Body of pancreas (tissue), 4 donors: ENCODE data around the gene EMX1. TPM values are rescaled to one million over a fixed set of nuclear protein-coding genes. Genes with fewer than 3 reads are reported as not detected.

Source experiments
- ATAC-seq: fragments of 150-250 bp; one replicate; pipeline ENCODE4 v1.9.1; 2016
- DNase-seq, 4 donors: peaks; one replicate each; pipeline ENCODE4 v3.0.0-alpha.2; 2019
- H3K27ac ChIP-seq, 4 donors: fragments of 200-600 bp; sonication (generic); 1 replicate in 3 of 4; 2 replicates in 1 of 4; pipeline versions ENCODE4 v1.5.1 to v1.6.1; 2016 to 2019; ENCODE audit warnings: mild to moderate bottlenecking in 1 of 4, mixed read lengths in 1 of 4, moderate library complexity in 1 of 4
- H3K27me3 ChIP-seq, 2 donors: fragments of 200-600 bp; sonication (generic); one replicate each; pipeline ENCODE4 v1.6.0; 2016; ENCODE audit warnings: mild to moderate bottlenecking in 1 of 2
- H3K36me3 ChIP-seq, 2 donors: fragments of 200-600 bp; sonication (generic); replicated peaks in 1 of 2; 2 replicates each; pipeline ENCODE4 v1.5.1; 2016; ENCODE audit warnings: low read depth in 2 of 2; ENCODE audit not compliant: insufficient read depth in 1 of 2
- H3K4me1 ChIP-seq: fragments of 200-600 bp; sonication (generic); one replicate; pipeline ENCODE4 v1.6.0; 2016
- H3K4me3 ChIP-seq, 2 donors: fragments of 200-600 bp; sonication (generic); 1 replicate in 1 of 2; 2 replicates in 1 of 2; pipeline ENCODE4 v1.5.1; 2016 to 2019
- H3K9me3 ChIP-seq, 3 donors: fragments of 200-600 bp; sonication (generic); 1 replicate in 2 of 3; 2 replicates in 1 of 3; pipeline ENCODE4 v1.5.1; 2016
- CTCF ChIP-seq, 7 experiments: fragments of 450-650 bp in 4 of 7; fragments of 200-600 bp in 3 of 7; sonication (generic) in 3 of 7; IDR thresholded peaks; one replicate each; pipeline ENCODE4 v1.5.1; 2016 to 2019; ENCODE audit warnings: antibody characterized with exemption in 7 of 7
- POLR2A ChIP-seq, 3 donors: fragments of 450-650 bp; IDR thresholded peaks; one replicate each; pipeline ENCODE4 v1.6.1; 2016; ENCODE audit warnings: antibody characterized with exemption in 3 of 3, mild to moderate bottlenecking in 2 of 3
- WGBS, 2 donors: methylation state at CpG; one replicate each; pipeline ENCODE4 v1.1.5; 2017; 5-methylcytosine and 5-hydroxymethylcytosine counted together
- intact Hi-C: fragments of 100-400 bp; cut with DNase I; formaldehyde crosslinking; loops from one replicate; pipeline ENCODE4 v1.15.1; 2023
- total RNA-seq, 2 donors: library from RNA; depleted of rRNA; stranded (reverse); fragments of >200 nt; gene quantifications; one replicate each; pipeline ENCODE4 v1.1.0, GENCODE V29; 2016

The EMX1 gene
- total RNA-seq, 2 donors from 2014 or later = 0.26 to 0.33 TPM

- intact Hi-C loops = no loop called here
- WGBS, 2 donors = 21 to 23% methylated on average over 7 of the region's 7 CpGs
- Histone ChIP-seq H3K9me3 (no peaks in the 10 kb centered on the region), H3K27ac (no peak overlapping the region), H3K4me3 (no peak overlapping the region), H3K4me1 (peaks cover 39% of the 10 kb centered on the region), H3K27me3 (peaks cover 0 to 40% of the 10 kb centered on the region in 2 donors), H3K36me3 (no peaks in the 10 kb centered on the region)
- no peak for DNase-seq
- TF ChIP-seq POLR2A (IDR thresholded peaks at IDR 0.05) (no peak), CTCF (IDR thresholded peaks at IDR 0.05) (no peak)
- ATAC-seq = no peak
These were observed 3.7 kb upstream of the EMX1 start for GRCh38 chr2:72913486-72914205.

- Histone ChIP-seq H3K27me3 (peaks cover 0 to 45% of the 10 kb centered on the region in 2 donors), H3K36me3 (no peaks in the 10 kb centered on the region), H3K4me1 (peaks cover 42% of the 10 kb centered on the region), H3K27ac (no peak overlapping the region), H3K9me3 (no peaks in the 10 kb centered on the region), H3K4me3 (no peak overlapping the region)
- peak in 1 of 4 donors; percentile 8 for DNase-seq
- TF ChIP-seq CTCF (IDR thresholded peaks at IDR 0.05) (no peak), POLR2A (IDR thresholded peaks at IDR 0.05) (no peak)
- intact Hi-C loops = no loop called here
- no peak for ATAC-seq
- 12 to 15% methylated on average over 7 of the region's 7 CpGs for WGBS, 2 donors
These were observed 3.1 kb upstream of the EMX1 start for GRCh38 chr2:72914206-72914559.

GRCh38 chr2:72914589-72915319 is 2.6 kb upstream of the EMX1 start:
- peak in 1 of 4 donors; percentile 13 for DNase-seq
- Histone ChIP-seq H3K4me1 (peaks cover 42% of the 10 kb centered on the region), H3K4me3 (no peak overlapping the region), H3K36me3 (no peaks in the 10 kb centered on the region), H3K27me3 (peaks cover 0 to 50% of the 10 kb centered on the region in 2 donors), H3K9me3 (no peaks in the 10 kb centered on the region), H3K27ac (no peak overlapping the region)
- ATAC-seq = no peak
- intact Hi-C loops = no loop called here
- WGBS, 2 donors = 10 to 11% methylated on average over 17 of the region's 17 CpGs
- TF ChIP-seq POLR2A (IDR thresholded peaks at IDR 0.05) = no peak

- no peak overlapping the region for H3K4me3 ChIP-seq
- H3K27ac ChIP-seq = no peak overlapping the region
- DNase-seq (peak in 1 of 4 donors; percentile 13), ATAC-seq (no peak)
- peaks cover 49% of the 10 kb centered on the region for H3K4me1 ChIP-seq
- no peaks in the 10 kb centered on the region for H3K36me3 ChIP-seq
- WGBS, 2 donors = 4 to 6% methylated on average over 24 to 26 of the region's 26 CpGs
- TF ChIP-seq CTCF (IDR thresholded peaks at IDR 0.05) (no peak), POLR2A (IDR thresholded peaks at IDR 0.05) (no peak)
- H3K27me3 ChIP-seq = peaks cover 0 to 52% of the 10 kb centered on the region in 2 donors
- H3K9me3 ChIP-seq = no peaks in the 10 kb centered on the region
- intact Hi-C loops = no loop called here
These were observed 1.9 kb upstream of the EMX1 start for GRCh38 chr2:72915320-72915906.
